ENCODE measurements around the gene EFR3B. TPM values are rescaled to one million over a fixed set of nuclear protein-coding genes. Genes with fewer than 3 reads are reported as not detected.
"Not testable (repeated sequence)": the region's sequence is repeated elsewhere in the genome, so short reads cannot be mapped to it uniquely, and the experiment has no call there.

Gene EFR3B
- total RNA-seq, 2 donors from 2014 or later = 11.0 to 11.8 TPM

DNA sequence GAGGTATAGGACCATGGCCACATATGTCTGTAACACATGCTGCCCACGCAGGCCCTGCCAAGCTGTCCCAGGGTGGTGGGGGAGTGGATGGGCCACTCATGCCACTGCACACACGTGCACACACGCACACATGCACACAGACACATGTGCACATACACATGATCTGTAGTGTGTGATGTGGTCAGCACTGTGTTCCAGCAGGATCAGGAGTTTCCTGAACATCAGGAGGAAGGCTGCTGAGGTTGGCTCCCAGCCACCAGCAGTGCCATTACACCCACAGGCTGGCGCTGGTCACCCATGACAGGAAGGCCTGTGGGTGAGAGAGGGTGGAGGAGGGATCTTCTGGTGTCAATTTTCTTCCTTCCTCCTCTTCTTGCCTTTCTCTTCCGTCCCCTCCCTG is 81.8 kb downstream of the EFR3B start:
- no peaks in the 10 kb centered on the region for H3K4me1 Mint-ChIP-seq
- no peak overlapping the region for H3K4me3 ChIP-seq (ENCODE audit: low read length)
- TF ChIP-seq, protein P1, sequence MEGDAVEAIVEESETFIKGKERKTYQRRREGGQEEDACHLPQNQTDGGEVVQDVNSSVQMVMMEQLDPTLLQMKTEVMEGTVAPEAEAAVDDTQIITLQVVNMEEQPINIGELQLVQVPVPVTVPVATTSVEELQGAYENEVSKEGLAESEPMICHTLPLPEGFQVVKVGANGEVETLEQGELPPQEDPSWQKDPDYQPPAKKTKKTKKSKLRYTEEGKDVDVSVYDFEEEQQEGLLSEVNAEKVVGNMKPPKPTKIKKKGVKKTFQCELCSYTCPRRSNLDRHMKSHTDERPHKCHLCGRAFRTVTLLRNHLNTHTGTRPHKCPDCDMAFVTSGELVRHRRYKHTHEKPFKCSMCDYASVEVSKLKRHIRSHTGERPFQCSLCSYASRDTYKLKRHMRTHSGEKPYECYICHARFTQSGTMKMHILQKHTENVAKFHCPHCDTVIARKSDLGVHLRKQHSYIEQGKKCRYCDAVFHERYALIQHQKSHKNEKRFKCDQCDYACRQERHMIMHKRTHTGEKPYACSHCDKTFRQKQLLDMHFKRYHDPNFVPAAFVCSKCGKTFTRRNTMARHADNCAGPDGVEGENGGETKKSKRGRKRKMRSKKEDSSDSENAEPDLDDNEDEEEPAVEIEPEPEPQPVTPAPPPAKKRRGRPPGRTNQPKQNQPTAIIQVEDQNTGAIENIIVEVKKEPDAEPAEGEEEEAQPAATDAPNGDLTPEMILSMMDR (conservative IDR thresholded peaks at IDR 0.05) = no peak
- H3K9me3 Mint-ChIP-seq = no peaks in the 10 kb centered on the region
- no peak for DNase-seq
- H3K36me3 ChIP-seq (ENCODE audit: control insufficient read depth, insufficient read depth, low read length) = peaks cover 3% of the 10 kb centered on the region
- H3K27ac Mint-ChIP-seq = no peak overlapping the region
- H3K9ac ChIP-seq (ENCODE audit: extremely low read depth, low read length, poor library complexity, severe bottlenecking) = no peak overlapping the region
- WGBS, 2 experiments (ENCODE audit: insufficient coverage in 1 of 2, insufficient read length in 1 of 2) = 57 to 89% methylated on average over 1 to 5 of the region's 5 CpGs
- H3K27me3 Mint-ChIP-seq (ENCODE audit: insufficient read depth) = no peaks in the 10 kb centered on the region
- peaks cover 7% of the 10 kb centered on the region for H3K36me3 Mint-ChIP-seq (ENCODE audit: low read depth)
- no peaks in the 10 kb centered on the region for H3K4me1 ChIP-seq (ENCODE audit: control insufficient read depth, insufficient read depth, low read length)
- no peak overlapping the region for H3K27ac ChIP-seq (ENCODE audit: low read depth, low read length)
- no peak overlapping the region for H3K4me3 Mint-ChIP-seq
- H3K9me3 ChIP-seq (ENCODE audit: control insufficient read depth, low read length) = no peaks in the 10 kb centered on the region
- H3K27me3 ChIP-seq (ENCODE audit: control insufficient read depth, insufficient read depth, low read length, poor library complexity, severe bottlenecking) = no peaks in the 10 kb centered on the region

GRCh38 chr2:25125189-25125588 is 83.3 kb downstream of the EFR3B start:
- H3K4me1 Mint-ChIP-seq = no peaks in the 10 kb centered on the region
- Histone ChIP-seq H3K9ac (ENCODE audit: extremely low read depth, low read length, poor library complexity, severe bottlenecking) (no peak overlapping the region), H3K4me1 (ENCODE audit: control insufficient read depth, insufficient read depth, low read length) (no peaks in the 10 kb centered on the region), H3K36me3 (ENCODE audit: control insufficient read depth, insufficient read depth, low read length) (peaks cover 3% of the 10 kb centered on the region), H3K27me3 (ENCODE audit: control insufficient read depth, insufficient read depth, low read length, poor library complexity, severe bottlenecking) (no peaks in the 10 kb centered on the region), H3K9me3 (ENCODE audit: control insufficient read depth, low read length) (no peaks in the 10 kb centered on the region), H3K27ac (ENCODE audit: low read depth, low read length) (no peak overlapping the region), H3K4me3 (ENCODE audit: low read length) (no peak overlapping the region)
- TF ChIP-seq, protein P1 (conservative IDR thresholded peaks at IDR 0.05) = no peak
- peaks cover 1% of the 10 kb centered on the region for H3K27me3 Mint-ChIP-seq (ENCODE audit: insufficient read depth)
- no peaks in the 10 kb centered on the region for H3K9me3 Mint-ChIP-seq
- no peak overlapping the region for H3K27ac Mint-ChIP-seq
- 91 to 95% methylated on average over 7 of the region's 7 CpGs for WGBS, 2 experiments (ENCODE audit: insufficient coverage in 1 of 2, insufficient read length in 1 of 2)
- no peak for DNase-seq
- H3K36me3 Mint-ChIP-seq (ENCODE audit: low read depth) = peaks cover 7% of the 10 kb centered on the region
- H3K4me3 Mint-ChIP-seq = no peak overlapping the region

DNA sequence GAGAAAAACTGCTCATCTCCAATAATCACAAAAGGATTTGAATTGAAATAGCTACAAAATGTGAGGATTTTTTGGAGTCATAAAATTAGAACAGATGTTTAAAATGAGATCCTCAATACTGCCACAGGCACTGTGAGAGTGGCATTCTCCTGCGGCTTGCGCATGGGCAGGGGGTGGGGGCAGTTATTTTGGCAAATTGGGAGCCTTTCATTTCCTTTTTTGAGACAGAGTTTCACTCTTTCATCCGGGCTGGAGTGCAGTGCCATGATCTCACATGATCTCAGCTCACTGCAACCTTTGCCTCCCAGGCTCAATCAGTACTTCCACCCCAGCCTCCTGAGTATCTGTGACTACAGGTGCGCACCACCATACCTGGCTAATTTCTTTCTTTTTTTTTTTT is 84.1 kb downstream of the EFR3B start:
- H3K4me3 ChIP-seq (ENCODE audit: low read length) = no peak overlapping the region
- H3K9me3 Mint-ChIP-seq = no peaks in the 10 kb centered on the region
- H3K4me3 Mint-ChIP-seq = no peak overlapping the region
- no peaks in the 10 kb centered on the region for H3K9me3 ChIP-seq (ENCODE audit: control insufficient read depth, low read length)
- H3K27ac ChIP-seq (ENCODE audit: low read depth, low read length) = no peak overlapping the region
- no peak overlapping the region for H3K27ac Mint-ChIP-seq
- no peaks in the 10 kb centered on the region for H3K27me3 ChIP-seq (ENCODE audit: control insufficient read depth, insufficient read depth, low read length, poor library complexity, severe bottlenecking)
- peaks cover under 1% of the 10 kb centered on the region for H3K4me1 ChIP-seq (ENCODE audit: control insufficient read depth, insufficient read depth, low read length)
- WGBS, 2 experiments (ENCODE audit: insufficient coverage in 1 of 2, insufficient read length in 1 of 2) = 86 to 96% methylated on average over 2 to 4 of the region's 4 CpGs
- peaks cover 5% of the 10 kb centered on the region for H3K27me3 Mint-ChIP-seq (ENCODE audit: insufficient read depth)
- peaks cover 3% of the 10 kb centered on the region for H3K36me3 ChIP-seq (ENCODE audit: control insufficient read depth, insufficient read depth, low read length)
- no peak overlapping the region for H3K9ac ChIP-seq (ENCODE audit: extremely low read depth, low read length, poor library complexity, severe bottlenecking)
- H3K4me1 Mint-ChIP-seq = no peaks in the 10 kb centered on the region
- H3K36me3 Mint-ChIP-seq (ENCODE audit: low read depth) = peaks cover 7% of the 10 kb centered on the region
- DNase-seq = no peak
- TF ChIP-seq, protein P1 (conservative IDR thresholded peaks at IDR 0.05) = no peak

- not testable (repeated sequence) for H3K36me3 ChIP-seq (ENCODE audit: control insufficient read depth, insufficient read depth, low read length); H3K9ac ChIP-seq (ENCODE audit: extremely low read depth, low read length, poor library complexity, severe bottlenecking); H3K4me3 ChIP-seq (ENCODE audit: low read length); H3K9me3 ChIP-seq (ENCODE audit: control insufficient read depth, low read length); DNase-seq; H3K4me3 Mint-ChIP-seq; H3K27me3 ChIP-seq (ENCODE audit: control insufficient read depth, insufficient read depth, low read length, poor library complexity, severe bottlenecking); H3K4me1 Mint-ChIP-seq; H3K9me3 Mint-ChIP-seq; H3K27ac Mint-ChIP-seq; H3K27ac ChIP-seq (ENCODE audit: low read depth, low read length); H3K36me3 Mint-ChIP-seq (ENCODE audit: low read depth); H3K4me1 ChIP-seq (ENCODE audit: control insufficient read depth, insufficient read depth, low read length)
- WGBS, 2 experiments (ENCODE audit: insufficient coverage in 1 of 2, insufficient read length in 1 of 2) = 100% methylated on average over 1 of the region's 3 CpGs; no CpG with 5 or more reads in 1 of the 2 experiments
- peaks cover 13% of the 10 kb centered on the region for H3K27me3 Mint-ChIP-seq (ENCODE audit: insufficient read depth)
These were observed 85.2 kb downstream of the EFR3B start for GRCh38 chr2:25127071-25127470.

Data from endodermal cell (in vitro differentiated cells).